Activated CD8-positive, alpha-beta memory T cell treated with anti-CD3 and anti-CD28 coated beads, Interleukin-2, amount 50 U/mL, for 48 hours (primary cell): ENCODE data around the gene MCM5.
"Not testable (repeated sequence)": the region's sequence is repeated elsewhere in the genome, so short reads cannot be mapped to it uniquely, and the experiment has no call there.

Experiments
- DNase-seq: peaks from one replicate; pipeline ENCODE4 v3.0.0-alpha.2; 2020

MCM5 gene

DNA sequence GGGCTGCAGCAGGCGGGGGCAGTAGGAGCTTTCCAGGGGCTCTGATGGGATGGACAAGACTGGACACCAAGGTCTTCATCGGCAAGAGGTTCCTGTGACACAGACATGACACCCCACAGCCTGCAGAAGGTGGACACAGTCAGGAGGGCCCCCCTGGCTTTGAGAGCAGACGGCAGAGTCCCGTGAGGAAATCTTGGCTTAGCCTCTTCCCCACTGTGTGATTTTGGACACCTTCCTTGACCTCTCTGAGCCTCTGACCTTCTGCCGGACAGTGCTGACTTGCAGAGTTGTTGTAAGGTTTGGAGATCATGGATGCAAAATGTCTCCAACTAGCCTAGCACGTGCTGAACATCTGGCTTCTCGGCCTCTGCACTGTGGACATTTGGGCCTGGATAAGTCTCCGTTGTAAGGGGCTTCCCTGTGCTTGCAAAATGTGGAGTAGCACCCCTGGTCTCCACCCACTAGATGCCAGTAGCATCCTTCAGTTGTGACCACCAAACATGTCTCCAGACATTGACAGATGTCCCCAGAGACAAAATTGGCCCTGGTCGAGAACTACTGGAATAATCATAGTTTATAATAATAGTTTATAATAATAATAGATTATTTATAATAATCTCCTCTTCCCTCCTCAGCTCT lies 54.6 kb downstream of the MCM5 start:
- DNase-seq, result no peak

- no peak for DNase-seq
These were observed 55.6 kb downstream of the MCM5 start for GRCh38 chr22:35455529-35455928.

DNA sequence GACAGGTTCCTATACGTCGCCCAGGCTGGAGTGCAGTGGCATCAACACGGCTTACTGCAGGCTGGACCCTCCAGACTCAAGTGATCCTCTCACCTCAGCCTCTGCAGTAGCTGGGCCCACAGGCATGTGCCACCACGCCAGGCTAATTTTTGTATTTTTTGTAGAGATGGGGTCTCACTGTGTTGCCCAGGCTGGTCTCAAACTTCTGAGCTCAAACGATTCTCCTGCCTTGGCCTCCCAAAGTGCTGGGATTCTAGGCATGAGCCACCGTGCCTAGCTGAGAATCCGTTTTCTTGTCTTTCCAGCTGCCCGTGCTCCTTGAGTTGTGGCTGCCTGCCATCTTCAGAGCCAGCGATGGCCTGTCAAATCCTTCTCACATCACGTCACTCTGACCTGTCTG lies 56.8 kb downstream of the MCM5 start:
- DNase-seq, result no peak

- no peak for DNase-seq
These were observed 58.0 kb downstream of the MCM5 start for GRCh38 chr22:35457729-35458546.

- no peak for DNase-seq
These were observed 58.8 kb downstream of the MCM5 start for GRCh38 chr22:35458547-35459422.

GRCh38 chr22:35459423-35459894 lies 59.5 kb downstream of the MCM5 start:
- DNase-seq, result no peak

DNA sequence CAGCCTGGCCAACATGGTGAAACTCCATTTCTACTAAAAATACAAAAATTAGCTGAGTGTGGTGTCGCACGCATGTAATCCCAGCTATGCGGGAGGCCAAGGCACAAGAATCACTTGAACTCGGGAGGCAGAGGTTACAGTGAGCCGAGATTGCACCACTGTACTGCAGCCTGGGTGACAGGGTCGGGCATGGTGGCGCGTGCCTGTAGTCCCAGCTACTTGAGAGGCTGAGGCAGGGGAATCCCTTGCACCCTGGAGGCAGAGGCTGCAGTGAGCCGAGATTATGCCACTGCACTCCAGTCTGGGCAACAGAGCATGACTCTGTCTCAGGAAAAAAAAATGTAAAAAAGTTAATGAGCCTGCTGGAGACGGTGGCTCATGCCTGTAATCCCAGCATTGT lies 60.0 kb downstream of the MCM5 start:
- not testable (repeated sequence) for DNase-seq

DNA sequence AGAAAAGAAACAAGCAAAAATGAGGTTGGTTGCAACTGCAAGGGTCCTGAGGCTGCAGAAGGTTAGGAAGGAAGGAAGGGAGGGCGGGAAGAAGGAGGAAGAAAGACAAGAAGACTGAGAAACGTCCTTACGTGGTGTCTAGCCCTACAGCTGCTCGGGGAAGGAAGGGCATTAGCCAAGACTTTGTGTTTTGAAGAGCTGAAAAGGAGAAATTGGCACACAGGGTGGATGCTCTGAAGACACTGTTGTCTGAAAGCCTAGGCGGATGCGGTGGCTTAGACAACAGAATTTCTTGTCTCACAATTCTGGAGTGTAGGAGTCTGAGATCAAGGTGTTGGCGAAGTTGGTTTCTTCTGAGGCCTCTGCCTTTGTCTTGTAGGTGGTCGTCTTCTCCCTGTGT lies 60.7 kb downstream of the MCM5 start:
- DNase-seq, result no peak

GRCh38 chr22:35462498-35463230 lies 62.7 kb downstream of the MCM5 start:
- DNase-seq, result no peak

- DNase-seq, result no peak
These were observed 63.4 kb downstream of the MCM5 start for GRCh38 chr22:35463231-35463933.

DNA sequence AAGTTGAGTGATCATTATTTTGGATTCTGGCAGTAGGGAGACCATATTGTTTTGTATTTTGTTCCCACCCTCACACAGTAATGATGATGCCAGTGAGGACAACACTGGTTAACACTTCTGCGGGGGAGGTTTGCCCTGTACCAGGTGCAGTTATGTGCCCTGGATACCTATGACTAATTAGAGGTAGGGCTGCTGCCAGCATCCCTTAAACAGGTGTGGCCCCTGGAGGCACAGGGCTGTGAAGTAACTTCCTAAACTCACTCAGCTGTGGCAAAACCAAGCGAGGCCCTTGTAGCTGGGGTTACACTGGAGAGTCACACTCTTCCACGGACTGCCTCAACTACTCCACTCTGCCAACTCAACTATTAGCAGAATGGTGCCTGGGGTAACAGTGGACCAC lies 64.5 kb downstream of the MCM5 start:
- no peak for DNase-seq

DNA sequence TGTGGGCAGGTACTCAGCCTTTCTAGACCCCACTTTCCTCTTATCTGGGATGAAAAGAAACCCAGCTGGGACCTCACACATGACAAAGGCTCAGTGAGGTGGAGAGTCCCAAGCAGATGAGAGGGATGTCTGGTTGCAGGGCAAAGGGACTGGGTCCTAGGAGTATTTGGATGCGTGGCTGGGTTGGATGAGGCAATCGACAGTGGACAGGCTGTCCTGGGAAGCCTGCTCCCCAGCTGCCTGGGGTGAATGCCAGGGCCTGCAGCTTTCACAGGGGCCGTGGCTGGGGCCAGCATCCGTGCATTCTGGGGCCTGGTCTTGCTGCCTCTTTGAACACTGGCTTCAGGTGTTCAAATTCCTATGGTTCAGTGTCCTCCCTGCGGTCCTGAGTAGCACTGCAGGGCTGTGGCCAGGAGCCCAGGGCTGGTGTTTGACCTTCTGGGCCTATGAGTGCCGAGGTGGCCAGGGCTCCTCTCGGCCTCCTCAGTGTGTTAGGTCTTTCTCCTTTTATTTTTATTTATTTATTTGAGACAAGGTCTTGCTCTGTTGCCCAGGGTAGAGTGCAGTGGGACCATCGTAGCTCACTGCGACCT lies 65.3 kb downstream of the MCM5 start:
- no peak for DNase-seq

DNA sequence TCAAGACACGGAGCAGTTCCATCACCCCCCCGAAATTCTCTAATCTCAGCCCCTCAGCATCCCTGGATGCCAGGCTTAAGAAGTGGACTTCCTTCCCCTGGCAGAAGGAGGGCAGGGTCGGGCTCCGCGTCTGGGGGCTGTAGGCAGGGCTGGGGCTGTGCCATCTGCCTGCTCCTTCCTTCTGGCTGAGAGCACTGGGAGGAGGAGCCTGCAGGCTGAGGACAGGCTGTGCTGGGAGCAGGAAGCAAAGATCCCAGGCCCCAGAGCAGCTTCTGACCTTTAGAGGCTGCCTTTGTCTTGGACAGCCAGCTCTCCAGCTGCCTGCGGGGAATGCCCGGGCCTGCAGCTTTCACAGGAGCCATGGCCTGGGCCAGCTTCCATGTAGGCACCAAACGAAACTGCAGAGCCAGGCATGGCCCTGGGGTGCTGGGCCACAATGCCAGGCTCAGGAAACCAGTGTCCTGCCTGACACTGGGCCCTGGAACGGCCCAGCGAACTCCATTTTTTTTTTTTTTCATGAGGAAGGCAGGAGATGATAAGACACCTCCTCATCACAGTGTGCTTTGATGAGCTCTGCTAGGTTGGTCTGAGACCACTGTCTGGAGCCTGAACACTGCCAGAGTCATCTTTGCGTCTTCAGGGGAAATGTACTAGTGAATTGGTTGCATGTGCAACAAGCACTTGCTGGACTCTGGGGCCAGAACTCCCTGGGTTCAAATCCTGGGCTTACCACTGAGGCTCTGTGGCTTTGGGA lies 67.9 kb downstream of the MCM5 start:
- DNase-seq, result no peak

- DNase-seq, result no peak
These were observed 71.0 kb downstream of the MCM5 start for GRCh38 chr22:35470903-35471321.

GRCh38 chr22:35471566-35471965 lies 71.6 kb downstream of the MCM5 start:
- not testable (repeated sequence) for DNase-seq

- no peak for DNase-seq
These were observed 72.5 kb downstream of the MCM5 start for GRCh38 chr22:35472488-35472887.

DNA sequence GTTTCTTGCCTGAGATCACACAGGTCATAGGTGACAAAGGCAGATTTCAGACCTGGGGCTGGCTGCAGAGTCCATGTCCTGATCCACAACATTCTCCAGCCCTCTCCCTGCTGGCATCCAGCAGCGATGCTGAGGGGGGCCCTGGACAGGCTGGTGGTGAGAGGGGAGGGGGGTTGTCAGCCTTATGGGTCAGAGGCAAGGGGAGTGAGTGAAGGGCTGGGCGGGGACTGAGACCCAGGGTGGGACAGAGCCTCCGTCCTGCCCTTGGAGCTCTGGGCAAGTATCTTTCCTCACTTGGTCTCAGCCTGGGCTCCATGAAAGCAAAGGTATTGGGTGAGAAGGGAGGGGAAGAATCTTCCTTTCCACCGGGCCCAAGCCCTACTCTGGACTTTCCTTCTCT lies 74.0 kb downstream of the MCM5 start:
- DNase-seq, result no peak
